ENCODE measurements around the gene TAMALIN.
A peak's percentile ranks its signal among the peaks of the same experiment; 100 is the strongest.
"Not testable (repeated sequence)": the region's sequence is repeated elsewhere in the genome, so short reads cannot be mapped to it uniquely, and the experiment has no call there.

Gene TAMALIN

DNA sequence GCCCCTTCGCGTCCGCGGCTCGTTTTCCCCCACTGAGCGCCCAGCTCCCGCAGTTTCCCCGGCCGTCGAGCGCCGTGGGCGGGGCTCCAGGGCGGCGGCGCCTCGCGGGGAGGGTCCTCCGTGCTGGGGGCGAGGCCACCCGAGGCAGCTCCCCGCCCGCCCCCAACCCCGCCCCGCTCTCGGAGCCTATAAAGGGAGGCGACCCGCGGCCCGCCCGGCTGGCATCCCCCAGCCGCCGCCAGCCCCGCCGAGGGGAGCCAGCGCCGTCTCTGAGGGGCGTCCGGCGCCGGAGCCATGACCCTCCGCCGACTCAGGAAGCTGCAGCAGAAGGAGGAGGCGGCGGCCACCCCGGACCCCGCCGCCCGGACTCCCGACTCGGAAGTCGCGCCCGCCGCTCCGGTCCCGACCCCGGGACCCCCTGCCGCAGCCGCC is at the start of gene TAMALIN:
TSS of gene TAMALIN (plus strand) at position 221 of the 432 bp plus-strand sequence. CDS start at position 295, 74 bp downstream.
- peak; percentile 78 for DNase-seq

DNA sequence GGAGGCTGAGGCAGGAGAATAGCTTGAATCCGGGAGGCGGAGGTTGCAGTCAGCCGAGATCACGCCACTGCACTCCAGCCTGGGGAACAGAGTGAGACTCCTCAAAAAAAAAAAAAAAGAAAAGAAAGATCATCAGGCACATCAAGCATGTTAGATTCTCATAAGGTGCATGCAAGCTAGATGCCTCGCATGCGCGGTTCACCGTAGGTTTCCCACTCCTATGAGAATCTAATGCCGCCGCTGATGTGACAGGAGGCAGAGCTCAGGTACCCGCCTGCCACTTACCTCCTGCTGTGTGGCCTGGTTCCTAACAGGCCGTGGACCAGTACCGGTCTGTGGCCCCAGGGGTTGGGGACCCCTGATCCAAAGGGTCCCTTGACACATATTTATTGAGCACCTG is 48.2 kb upstream of the TAMALIN start:
- no peak for DNase-seq

DNA sequence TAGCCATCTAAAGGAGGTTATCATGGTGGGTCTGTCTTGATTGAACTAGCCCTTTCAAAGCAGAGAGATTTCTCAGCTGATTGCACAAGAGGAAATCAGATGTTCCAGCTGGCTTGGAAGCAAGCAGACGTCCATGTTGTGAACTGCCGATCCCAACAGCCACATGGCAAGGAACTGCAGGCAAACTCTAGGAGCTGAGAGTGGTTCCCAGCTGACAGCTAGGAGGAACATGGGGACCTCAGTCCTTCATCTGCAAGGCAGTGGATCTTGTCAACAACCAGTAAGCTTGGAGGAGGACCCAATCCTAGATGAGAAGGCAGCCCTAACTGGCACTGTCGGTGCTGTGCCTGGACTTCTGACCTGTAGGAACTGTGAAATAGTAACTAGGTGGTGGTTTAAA is 47.5 kb upstream of the TAMALIN start:
- DNase-seq, result no peak

DNA sequence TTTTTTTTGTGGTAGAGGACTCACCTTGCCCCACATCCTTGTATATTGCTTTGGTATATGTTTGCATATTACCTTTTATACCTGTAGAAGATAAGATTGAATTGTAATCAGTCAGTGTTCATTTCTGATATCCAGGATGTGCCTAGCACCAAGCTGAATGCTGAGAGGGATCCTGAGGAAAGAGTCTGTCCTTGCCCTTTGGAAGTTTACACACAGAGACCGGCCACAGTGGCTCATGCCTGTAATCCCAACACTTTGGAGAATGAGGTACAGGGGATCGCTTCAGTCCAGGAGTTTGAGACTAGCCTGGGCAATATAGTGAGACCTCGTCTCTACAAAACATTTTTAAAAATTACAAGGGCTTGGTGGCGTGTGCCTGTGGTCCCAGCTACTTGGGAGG is 46.8 kb upstream of the TAMALIN start:
- no peak for DNase-seq

DNA sequence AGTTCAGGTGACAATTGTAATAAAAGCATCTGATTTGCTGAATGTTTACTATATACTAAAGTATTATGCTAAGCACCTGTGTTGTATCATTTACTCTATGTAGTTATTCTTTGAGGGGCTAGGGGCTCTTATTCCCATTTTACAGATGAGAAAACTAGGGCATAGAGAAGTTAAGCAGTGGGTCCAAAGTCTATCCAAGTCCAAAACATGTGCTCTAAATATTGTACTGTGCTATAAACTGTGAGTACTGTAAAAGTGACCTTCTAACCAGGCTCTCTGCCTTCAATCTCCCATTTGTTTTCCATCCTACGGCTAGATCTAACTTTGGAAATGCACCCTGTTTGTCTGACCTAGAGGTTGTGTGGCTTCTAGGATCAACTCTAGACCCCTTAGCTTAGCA is 46.3 kb upstream of the TAMALIN start:
- DNase-seq, result no peak

DNA sequence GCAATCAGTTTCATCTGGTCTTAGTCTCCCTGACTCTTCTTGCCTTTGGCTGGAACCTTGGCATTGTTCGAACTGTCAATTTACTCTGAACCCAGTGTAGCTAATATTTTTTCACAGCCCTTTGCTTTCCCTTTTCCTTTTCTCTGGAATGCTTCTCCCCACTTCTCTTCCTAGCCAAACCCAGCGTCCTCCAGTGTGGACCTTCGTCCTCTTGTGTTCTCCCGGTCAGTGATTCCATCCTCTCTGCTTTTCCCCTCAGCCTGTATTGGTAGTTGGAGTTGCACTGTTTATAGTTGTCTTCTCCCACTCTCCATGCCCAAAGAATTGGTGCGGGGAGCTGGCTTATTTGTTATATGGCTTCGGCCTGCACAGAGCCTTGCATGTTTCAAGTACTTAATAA is 45.9 kb upstream of the TAMALIN start:
- no peak for DNase-seq

DNA sequence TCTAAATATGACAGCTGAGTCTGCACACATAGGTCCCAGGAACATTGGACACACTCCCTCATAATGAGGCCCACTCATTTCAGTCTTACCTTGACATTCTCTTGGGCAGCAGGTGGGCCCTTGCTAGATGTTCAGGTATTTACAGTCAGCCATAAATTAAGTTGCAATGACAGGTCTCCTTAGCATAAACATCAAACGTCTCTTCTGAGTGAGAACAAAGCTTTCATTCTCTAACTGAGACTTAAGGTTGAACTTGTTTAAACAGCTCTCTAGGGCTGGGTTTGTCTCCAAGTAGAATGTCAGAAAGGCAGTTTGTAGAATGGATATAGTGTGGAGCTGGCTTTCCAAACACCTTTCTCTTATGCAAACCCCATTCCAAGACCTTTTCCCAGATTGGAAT is 44.9 kb upstream of the TAMALIN start:
- no peak for DNase-seq

DNA sequence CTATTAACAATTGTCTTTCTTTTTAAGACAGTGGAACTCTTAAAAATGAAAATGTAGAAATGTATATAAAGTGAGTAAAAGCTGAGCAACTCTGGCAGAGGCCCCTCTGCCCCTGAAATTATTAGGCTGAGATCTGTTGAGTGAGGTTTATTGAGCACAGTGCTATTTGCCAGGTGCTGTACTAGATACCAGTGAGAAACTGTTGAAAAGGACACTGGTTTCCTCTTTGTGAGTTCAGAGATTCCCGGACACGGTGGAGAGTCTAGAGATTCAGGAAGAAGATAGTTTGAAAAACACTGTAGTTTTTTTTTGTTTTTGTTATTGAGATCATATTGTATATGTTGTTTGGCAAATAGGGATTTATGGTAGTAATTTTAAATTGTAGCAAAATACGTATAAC is 44.0 kb upstream of the TAMALIN start:
- DNase-seq, result no peak

DNA sequence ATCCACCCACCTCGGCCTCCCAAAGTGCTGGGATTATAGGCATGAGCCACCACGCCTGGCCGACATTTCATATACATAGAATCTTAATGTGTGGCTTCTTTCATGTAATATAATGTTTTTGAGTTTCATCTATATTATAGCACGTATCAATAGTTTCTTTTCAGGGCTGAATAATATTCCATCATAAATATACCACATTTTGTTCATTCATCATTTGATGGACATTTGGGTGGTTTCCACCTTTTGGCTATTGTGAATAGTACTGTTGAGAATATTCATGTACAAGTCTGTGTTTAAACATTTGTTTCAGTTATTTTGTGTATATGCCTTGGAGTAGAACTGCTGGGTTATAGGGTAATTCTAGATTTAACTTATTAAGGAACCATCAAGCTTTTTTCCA is 43.3 kb upstream of the TAMALIN start:
- no peak for DNase-seq

DNA sequence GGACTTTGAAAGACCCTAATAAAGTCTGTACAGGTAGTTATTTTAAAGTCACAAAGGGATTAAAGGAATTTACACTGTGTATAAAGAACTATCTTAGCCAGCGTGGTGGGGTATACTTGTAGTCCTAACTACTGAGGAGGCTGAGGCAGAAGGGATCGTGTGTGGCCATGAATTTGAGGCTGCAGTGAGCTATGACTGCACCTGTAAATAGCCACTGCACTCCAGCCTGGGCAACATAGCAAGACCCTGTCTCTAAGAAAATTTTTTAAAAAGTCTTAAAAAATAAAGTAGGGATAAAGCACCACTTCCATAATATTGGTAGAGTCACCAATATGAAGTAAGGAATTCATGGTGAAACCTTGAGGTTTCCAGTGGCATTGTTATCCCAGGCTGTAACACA is 37.1 kb upstream of the TAMALIN start:
- DNase-seq, result no peak

DNA sequence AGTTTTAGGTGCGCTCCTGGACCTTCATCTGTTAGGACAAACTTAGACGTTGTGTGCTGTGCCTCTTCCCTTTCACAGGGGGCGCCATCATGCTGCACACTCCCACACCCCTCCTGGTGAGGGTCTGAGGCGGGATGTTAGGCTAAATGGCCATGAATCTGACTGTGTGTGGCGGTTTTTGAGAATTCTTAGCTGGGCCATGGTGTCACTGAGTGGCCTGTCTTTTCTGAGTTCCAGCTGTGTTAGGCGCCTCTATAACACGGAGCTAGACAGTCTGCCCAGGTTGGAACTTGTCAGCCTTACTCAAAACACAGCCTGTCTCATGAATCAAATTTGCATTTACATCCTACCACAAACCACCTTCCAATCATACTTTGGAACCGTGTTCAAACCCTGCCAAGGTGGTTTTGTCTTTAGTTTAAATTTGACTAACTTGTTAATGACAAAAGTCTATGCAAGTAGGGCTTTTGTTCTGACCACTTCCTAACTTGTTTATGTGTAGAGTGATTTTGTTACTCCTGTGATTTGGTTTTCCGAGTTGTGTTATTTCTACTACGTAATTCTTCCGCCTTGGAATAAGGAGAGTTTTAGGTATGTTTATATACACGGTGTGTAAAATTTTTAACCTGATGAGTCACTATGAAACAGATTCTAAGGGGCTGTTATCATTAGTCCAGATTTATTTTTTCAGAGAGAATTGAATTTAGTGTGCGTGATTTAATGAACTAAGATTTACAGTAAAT is 35.7 kb upstream of the TAMALIN start:
- no peak for DNase-seq

DNA sequence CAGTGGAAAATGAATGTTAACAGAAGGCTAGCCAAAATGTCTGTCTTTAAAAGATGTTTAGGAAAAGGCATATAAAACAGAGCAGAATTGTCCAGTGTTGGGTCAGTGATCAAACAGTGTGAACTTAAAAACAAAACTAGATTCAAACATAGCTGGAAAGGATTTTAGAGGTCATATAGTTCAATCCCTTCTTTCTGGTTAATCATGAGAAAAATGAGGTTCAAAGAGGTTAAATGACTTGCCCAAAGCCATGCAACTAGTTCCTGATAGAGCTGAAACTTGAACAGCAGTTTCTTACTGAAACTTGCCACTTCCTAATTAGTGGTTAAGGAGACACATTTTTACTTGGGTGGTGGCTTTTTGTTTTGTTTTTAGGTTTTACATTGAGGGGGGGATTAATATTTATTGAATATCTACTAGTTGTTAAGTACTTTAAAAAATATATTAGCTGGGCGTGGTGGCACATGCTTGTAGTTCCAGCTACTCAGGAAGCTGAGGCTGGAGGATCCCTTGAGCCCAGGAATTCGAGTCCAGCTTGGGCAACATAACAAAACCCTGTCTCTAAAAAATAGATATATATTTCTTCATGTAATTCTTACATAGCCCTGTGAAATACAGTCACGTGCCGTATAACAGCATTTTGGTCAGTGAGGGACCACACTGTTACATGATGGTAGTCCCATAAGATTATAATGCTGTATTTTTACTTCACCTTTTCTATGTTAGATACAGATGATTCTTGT is 34.9 kb upstream of the TAMALIN start:
- DNase-seq, result no peak

DNA sequence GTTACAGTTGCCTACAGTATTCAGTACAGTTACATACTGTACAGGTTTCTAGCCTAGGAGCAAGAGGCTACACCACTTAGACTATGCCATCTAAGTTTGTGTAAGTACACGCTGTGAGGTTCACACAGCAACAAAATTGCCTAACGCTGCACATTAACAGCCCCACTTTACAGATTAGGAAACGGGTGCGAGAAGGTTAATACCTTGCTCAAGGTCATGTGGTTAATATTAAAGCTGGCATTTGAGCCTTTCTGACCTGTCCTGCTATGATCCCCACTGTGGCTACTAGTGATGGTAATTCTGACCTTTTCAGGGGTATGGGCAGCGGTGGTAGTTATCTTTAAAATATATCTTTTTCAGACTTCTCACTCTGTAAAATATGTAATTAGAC is 34.3 kb upstream of the TAMALIN start:
- DNase-seq, result no peak

DNA sequence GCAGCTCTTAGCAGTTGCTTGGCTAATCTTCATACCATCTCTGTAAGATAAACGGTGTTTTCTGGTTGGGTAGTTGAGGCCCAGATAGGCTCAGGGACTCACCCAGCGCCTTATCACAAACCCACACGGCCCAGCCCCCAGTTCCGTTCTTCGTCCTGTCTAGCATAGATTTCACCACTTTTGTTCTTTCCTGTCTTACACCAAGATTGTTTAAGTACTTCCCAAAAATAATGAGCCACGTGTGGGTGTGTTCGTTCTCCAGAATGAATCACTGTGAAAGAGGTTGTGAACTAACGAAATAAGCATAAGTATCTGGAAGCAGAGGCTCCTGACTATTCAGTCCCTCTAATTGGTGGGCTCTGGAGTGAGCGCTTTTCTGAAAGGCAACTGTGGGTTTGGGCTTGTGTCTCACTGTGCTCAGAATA is 33.9 kb upstream of the TAMALIN start:
- no peak for DNase-seq

DNA sequence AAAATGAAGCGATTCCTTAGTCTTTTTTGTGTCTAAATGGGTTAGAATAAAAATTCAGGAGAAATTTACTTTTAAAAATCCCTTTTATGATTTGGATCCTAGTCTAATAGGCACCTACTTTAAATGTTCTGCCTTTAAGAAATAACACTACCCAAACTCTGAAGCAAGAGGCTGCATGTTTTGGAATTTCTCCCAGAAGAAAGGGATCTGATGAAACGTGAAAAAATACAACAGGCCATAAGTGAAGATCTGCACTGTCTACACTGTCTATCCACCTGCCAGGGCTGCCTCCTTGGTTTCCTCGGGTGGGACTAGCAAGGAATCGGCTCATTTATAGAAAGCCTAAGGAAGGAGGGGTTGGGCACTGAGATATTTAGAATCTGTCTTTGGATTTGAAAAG is 33.2 kb upstream of the TAMALIN start:
- no peak for DNase-seq

DNA sequence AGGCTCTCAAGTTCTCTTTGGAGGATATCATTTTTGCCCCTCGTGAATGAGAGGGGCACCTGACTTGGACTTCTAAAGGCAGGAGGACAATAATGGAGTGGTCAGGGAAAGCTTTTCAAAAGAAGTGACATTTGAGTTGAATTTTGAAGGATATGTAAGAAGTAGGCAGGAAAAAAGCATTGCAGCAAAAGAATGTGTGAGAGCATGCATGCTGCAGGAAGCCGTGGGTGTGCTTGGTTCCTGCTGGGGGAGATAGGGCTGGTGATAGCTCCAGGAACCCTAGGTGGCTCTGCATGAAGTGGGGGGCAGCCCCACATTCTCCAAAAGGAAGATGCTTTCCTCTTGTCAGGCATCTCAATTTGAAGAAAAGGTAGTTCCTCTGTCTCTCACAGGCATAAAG is 32.1 kb upstream of the TAMALIN start:
- no peak for DNase-seq

DNA sequence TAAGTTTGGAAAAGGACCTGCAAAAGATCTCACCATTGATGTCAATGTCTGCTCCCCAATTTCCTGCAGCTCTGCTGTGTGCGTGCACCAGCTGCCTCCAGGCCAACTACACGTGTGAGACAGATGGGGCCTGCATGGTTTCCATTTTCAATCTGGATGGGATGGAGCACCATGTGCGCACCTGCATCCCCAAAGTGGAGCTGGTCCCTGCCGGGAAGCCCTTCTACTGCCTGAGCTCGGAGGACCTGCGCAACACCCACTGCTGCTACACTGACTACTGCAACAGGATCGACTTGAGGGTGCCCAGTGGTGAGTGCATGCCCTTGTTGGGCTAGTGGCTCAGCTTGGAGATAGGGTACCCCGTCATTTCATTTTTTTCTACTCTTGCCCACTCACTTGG is 31.6 kb upstream of the TAMALIN start:
- DNase-seq, result no peak

DNA sequence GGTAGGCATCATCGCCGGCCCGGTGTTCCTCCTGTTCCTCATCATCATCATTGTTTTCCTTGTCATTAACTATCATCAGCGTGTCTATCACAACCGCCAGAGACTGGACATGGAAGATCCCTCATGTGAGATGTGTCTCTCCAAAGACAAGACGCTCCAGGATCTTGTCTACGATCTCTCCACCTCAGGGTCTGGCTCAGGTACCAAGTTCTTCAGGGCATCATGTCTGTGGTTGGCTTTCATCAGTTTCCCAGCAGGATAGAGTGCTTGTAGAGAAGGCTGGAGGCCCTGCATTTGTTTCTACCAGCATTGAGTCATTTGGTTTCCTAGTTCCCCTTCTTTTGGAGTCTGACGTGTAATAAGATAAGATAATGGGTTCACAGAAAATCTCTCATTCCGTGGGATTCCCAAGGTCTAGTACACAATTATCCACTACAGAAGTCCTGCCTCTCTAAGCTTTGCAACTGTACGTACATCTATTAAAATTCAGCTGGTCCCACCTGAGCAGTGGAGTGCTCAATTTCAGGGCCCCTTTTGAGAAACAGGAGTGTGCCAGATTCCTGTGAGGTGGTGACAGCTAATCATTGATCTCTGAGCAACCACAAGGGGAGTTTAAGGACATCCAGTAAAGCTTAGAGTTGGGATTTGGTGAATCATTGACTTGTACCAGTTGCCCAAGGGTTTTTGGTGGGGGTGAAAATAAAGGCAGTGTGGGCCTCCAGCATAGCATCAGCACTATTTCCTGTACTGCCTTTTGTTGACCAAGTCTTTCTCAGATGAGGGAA is 30.2 kb upstream of the TAMALIN start:
- no peak for DNase-seq

DNA sequence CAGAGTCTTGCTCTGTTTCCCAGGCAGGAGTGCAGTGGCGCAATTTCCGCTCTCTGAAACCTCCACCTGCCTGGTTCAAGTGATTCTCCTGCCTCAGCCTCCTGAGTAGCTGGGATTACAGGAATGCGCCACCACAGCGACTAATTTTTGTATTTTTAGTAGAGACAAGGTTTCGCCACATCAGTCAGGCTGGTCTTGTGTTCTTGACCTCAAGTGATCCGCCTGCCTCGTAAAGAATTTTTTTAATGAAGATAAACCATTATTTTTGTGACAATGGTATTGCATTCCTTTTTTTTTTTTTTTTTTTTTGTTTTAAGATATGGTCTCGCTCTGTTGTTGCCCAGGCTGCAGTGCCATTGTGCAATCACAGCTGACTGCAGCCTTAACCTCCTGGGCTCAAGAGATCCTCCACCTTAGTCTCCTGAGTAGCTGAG is 29.4 kb upstream of the TAMALIN start:
- DNase-seq, result no peak

DNA sequence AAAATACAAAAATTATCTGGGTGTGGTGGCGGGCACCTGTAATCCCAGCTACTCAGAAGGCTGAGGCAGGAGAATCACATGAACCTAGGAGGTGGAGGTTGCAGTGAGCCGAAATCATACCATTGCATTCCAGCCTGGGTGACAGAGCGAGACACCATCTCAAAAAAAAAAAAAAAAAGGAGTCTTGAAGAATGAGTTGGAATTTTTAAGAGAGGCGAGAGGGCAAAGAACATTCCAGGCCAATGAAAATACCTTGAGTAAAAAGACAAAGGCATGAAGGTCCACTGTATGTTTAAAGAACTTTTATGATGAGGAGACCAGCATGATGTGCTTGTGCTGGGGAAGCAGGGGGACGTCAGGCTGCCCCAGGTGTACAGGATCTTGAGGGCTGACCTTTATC is 27.4 kb upstream of the TAMALIN start:
- not testable (repeated sequence) for DNase-seq

DNA sequence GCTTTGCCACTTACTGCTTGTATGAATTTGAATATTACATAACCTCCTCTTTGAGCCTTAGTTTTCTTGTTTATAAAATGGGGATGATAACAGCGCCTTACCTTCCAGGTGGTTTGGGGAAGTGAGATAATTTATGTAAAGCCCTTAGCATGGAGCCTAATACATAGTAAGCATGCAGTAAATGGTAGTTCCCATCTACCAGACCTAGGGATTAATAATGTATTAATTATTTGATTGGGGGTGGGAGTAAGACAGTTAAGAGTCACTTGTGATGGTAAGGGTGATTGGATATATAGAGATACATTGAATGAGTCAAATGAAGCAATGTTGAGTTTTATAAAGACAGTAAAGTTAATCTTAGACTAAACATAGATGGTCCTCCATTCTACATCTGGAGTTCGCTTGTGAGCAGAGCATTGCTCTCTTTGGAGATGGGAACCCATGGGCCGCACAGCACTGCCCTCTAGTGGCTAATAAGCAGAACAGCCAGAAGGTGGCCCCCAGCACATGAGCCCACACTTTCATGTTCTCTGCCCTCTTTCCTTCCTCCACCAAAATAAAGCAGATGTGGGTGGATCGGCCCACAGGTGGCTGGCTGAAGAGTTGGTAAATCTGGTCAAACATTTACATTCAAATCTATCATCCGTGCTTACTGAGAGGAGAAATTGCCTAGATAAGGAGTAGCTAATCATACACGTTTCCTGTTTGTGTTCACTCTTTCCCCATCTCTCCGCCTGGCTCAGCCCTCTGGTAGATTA is 26.5 kb upstream of the TAMALIN start:
- peak; percentile 32 for DNase-seq

DNA sequence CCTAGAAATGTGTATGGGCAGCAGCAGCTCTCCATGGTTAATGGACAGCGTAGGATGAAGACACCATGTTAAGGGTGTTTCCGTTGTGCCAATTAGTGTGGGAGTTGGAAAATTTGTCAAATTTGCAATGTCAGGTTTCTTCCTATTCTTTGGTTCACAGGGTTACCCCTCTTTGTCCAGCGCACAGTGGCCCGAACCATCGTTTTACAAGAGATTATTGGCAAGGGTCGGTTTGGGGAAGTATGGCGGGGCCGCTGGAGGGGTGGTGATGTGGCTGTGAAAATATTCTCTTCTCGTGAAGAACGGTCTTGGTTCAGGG is 26.0 kb upstream of the TAMALIN start:
- no peak for DNase-seq

DNA sequence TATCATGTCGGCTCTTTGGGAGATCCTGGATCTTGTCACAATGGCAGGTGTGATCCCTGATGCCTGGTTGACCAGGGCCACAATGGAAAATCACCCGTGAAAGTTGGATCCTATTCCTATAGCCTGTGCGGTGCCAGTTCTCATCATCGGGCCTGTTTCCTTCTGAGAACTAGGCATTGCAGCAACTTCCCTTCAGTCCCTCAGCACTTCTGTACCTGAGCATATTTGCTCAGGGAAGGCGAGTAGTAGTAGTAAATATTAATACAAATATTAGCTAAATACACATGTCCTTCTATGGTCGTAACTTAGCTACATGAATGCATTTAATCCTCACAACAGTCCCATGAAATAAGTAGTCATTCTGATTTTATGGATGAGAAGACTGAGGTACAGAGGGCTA is 22.1 kb upstream of the TAMALIN start:
- no peak for DNase-seq

Measured in NCI-H1436 (cell line).